T47D (cell line): Measurements from ENCODE around the gene DHX58.

Source experiments
- DNase-seq, 2 experiments: peaks; one replicate each; pipeline versions ENCODE4 v3.0.0 to v3.0.0-alpha.2; 2011 to 2012; ENCODE audit warnings: low read depth in 1 of 2, low spot score in 1 of 2
- JUND ChIP-seq: IDR thresholded peaks from 2 replicates; pipeline ENCODE4 v1.6.1; 2012; ENCODE audit warnings: low read depth
- in situ Hi-C: cut with HindIII; loops from 2 replicates; pipeline ENCODE4 v1.10.0; 2016; ENCODE audit warnings: low sequenced_read_pairs, low pct_unique_long_range_greater_than_20kb

DHX58 gene

DNA sequence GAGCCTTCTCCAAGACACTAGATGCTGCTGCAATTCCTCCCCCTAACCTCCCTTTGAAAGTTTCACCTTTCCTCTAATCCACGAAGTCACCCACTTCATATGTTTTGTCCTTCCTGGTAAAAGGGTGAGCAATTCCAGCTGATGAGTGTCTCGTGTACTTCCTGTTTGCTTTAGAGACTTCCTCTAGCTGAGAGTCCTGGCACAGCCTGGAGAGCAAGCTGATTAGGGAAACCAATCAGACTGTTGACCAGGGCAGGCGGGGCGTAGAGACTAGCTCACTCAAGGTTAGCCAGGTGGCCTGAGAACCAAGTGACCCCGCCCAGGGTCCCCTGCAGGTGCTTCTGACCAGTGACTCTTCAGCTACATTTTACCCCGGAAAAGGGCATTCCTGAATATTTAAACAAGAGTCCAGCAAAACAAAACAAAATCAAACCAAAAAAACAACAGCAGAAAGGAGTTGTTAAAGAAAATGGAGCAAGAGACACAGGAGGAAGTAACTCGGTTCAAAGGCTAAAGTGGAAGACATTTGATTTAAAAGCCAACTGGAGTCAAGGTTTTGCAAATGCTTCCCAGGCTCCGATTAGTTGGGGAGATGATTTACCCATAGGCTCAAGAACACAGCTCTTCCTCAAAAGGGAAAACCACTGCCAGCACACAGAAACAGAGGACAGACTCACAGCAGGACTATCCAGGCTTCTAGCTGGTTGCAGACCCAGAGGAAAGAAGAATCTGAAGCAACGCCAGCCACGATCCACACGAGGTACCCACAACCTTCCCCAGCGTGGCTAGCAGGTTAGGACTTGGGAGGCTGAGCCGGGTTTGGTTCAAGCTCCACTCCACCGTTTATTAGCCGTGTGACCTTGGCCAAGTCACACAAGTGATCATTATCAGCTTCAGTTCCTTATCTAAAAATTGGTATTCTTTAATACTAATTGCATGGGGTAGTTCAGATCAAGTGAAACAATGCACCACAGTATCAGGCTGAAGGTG, 23.4 kb upstream of the DHX58 start:
- no peak for TF ChIP-seq JUND
- no peak for DNase-seq
- in situ Hi-C loops, result no loop called here

DNA sequence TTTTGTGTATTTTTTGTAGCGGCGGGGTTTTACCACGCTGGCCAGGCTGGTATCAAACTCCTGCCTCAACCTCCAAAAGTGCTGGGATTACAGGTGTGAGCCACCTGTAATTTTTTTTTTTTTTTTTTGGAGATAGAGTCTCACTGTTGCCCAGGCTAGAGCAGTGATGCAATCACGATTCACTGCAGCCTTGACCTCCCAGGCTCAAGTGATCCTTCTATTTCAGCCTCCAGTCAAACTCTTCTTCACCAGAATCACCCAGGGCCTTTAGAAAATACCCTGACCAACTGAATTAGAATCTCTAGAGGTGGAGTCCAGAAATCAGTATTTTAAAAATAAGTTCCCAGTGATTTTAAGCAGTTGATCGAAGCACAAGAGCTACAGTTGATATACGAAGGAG, 22.6 kb upstream of the DHX58 start:
- no peak for DNase-seq
- no peak for TF ChIP-seq JUND
- in situ Hi-C loops, result no loop called here

DNA sequence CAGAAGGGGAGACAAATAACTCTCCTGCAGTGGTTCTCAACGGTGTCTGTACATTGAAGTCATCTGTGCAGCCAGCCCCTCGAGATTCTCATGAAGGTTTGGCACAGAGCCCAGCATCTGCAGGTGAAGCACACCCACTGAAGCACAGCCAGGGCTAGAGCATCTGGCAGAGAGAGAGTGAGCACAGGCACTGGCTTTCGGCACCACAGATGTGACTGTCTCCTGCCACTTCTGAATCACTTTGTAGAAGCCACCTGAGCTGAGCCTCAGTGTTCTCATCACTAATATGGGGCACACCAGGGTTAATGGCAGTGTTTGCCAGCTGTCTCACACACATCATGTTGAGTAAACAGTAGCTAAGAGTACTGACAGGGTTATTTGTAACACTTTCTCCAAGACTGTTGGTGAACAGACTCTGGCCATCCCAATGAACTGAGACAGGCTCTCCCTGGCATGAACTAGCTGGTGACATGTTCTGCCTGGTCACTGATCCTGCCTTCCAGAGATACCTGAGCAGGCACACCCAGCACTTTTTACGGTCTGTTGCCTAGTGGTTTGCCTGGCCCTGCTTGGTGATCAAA, 21.0 kb upstream of the DHX58 start:
- no peak for TF ChIP-seq JUND
- in situ Hi-C loops, result no loop called here
- no peak for DNase-seq

DNA sequence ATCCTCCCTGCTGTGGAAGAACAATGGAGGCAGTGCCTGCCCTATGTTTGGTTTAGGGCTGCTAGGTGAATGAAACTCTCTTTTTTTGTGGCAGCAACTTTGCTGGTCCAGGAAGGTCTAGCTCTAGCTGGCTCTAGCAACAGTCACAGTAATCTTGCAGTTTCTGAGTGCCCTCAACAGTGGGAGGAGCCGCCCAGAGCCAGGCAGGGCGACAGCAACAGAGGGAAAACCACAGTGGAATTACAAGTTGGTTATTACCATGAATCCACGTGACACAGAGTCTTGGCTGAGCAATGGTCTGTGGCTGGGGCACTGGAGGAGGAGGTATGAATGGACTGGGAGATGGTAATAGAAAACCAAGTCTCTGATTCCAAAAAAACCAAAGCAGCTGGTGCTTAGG, 20.4 kb upstream of the DHX58 start:
- TF ChIP-seq JUND, result no peak
- in situ Hi-C loops, result no loop called here

DNA sequence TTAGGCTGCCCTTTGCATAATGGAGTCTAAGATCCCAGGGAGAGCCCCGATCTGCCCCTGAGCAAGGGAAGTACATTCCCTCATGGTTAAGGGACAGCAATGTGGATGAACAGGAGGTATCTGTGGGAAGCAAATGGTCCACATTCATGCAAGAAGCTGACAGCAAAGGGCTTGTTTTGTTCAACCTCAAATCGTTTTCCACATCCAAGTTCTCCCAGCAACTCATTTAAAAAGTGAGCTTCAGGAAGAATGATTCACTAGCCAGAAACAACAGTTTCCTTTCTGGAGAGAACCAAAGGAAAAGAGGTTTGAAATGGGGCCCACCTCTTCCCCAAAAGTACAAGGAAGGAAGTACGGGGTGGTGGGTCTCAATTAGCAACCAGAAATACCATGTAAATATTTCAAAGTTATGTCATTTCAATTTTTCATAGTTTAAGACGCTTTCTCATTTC, 19.5 kb upstream of the DHX58 start:
- in situ Hi-C loops, result no loop called here
- DNase-seq, result no peak
- no peak for TF ChIP-seq JUND

More for the DNA sequence above, 20.4 kb upstream of the DHX58 start:
- peak in 1 of 2 experiments; percentile 64 for DNase-seq

DNA sequence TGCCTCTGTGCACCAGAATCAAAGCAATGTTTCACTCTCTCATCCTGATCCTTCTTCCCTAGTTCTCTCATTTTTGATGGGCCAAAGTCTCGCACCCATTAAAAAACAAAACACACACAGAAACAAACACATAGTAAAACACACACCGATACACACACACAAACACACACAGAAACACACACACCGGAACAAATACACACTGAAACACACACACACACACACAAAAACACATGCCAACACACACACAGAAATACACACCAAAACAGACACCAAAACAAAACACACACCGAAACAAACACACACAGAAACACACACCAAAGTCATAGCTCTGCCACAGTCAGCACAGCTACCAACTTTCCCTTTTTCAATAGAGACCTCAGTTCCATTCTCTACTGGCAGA, 18.7 kb upstream of the DHX58 start:
- in situ Hi-C loops, result no loop called here
- TF ChIP-seq JUND, result no peak
- DNase-seq, result no peak

DNA sequence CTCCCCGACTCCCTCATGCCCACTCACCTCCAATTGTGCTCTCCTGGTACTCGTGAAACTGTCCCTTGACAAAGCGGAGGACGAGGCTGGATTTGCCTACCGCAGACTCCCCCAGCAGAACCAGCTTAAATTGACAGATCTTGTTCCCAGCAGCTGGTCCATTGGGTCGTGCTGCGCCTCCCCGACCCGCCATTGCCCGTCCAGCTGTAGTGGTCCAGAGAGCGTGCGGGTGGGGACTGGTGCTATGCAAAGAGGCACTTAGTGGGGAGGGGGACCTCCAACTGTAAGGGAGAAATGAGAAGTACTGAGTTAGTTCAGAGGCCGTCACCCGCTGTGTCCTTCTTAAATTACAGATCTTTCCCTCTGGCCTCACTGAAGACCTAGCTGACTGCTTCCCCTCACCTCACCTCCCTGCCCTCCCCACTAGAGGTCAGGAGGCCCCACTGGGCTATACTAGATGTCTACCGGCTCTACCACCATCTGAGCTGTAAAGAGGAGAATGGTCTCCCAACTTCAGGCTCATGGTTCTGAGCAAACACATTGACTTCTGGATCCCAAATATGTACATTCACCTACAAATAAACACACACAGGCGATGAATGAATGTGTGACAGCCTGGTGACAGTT, 17.9 kb upstream of the DHX58 start:
- in situ Hi-C loops, result no loop called here
- TF ChIP-seq JUND, result no peak
- no peak for DNase-seq

DNA sequence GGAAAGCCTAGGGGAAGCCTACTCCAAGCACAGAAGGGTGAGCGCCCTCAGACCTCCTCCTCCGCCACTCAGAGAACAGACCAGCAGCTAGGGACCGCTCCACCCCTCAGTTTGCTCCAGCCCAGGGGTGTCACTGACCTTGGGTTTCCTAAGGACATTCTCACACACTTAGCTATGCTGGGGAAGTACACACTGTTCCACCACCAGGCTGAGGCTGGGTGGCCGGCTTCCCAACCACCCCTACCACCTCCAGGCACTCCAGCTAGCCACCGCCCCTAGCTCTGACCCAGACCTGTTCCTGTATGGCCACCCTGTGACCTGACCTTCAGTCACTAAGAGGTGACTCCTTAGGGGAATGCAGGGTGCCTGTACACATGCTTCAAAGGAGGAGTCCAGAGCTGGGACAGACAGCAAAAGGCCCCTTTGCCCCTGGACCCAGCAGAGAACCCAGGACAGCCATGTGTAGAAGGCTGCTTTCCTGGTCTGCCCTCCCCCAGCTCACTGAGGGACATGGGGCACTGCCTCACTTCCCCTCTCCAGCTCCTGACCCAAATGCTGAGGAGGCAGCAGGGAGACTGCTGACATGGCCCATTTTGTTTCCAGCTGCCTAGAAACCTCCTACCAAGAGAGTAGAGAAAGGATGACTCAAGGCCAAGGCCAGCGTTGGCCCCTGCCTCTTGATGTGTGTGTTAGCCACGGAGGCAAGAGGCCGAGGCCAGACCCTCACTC, 16.8 kb upstream of the DHX58 start:
- no peak for TF ChIP-seq JUND
- in situ Hi-C loops, result no loop called here
- no peak for DNase-seq

DNA sequence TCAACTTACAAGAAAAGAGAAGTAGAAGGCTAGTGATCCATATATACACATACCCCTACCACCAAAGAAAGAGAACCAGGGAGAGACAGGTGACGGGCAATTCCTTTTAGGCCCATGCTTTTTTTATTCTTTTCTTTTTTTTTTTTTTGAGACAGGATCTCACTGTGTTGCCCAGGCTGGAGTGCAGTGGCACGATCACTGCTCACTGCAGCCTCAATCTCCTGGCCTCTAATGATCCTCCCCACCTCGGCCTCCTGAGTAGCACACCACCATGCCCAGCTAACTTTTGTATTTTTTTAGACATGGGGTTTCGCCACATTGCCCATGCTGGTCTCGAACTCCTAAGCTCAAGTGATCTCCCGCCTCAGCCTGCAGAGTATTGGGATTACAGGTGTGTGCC, 14.9 kb upstream of the DHX58 start:
- TF ChIP-seq JUND, result no peak
- no peak for DNase-seq
- in situ Hi-C loops, result no loop called here

DNA sequence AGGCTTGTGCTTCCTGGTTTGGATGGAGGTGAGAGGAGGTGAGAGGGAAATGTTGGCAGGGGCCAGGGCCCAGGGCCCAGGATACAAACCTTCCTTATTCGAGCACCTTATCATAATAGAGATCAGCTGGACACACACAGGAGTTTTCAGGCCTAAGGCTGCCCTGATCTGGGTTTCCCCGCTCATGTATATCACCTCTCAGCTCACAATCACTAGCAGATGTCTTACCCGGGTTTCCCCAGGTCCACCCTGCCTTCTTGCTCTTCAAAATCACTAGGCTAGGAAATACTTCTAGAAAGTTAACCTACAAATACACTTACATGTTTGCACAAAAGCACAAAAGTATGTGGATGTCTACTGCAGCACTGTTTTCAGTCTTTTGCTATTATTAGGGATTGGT, 14.3 kb upstream of the DHX58 start:
- in situ Hi-C loops, result no loop called here
- no peak for DNase-seq
- TF ChIP-seq JUND, result no peak

DNA sequence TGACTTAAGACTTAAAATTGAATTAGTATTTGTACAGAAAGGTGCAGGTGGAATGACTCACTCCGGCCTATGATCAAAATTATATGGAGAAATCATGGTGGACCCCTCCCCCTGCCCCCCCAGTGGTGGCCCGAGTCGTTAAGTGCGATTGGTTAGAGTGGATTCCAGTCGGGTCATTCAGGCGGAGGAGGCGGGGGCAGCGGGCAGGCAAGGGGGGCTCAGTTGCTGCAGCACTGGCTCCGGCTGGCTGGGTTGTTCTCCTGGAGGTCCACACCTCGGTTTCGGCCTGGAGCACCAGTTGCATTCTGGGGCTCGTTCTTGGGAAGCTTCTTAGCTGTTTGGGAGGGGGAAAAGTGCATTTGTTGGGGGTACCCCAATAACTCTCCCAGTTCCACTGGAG, 13.1 kb upstream of the DHX58 start:
- no peak for DNase-seq
- in situ Hi-C loops, result no loop called here
- TF ChIP-seq JUND, result no peak

DNA sequence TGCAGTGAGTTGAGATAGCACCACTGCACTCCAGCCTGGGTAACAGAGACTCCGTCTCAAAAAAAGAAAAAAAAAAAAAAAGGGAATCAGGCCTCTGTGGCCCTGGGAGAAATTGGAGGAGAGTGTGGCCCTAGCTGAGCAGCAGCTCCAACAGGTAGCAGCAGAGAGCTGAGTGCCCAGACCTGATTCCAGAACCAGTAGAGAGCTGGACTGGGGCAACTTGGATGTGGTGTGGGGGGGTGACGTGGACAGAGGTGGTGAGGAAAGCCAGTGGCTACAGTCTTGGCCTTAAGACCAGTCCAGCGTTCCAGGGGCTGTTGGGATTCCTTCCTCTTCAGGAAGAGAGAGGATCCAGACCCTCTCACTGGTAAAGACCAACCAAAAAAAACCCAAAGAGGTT, 11.7 kb upstream of the DHX58 start:
- no peak for TF ChIP-seq JUND
- in situ Hi-C loops, result no loop called here
- DNase-seq, result peak; percentile 57
